ENCODE data around the gene ARMH3. TPM values are rescaled to one million over a fixed set of nuclear protein-coding genes. Genes with fewer than 3 reads are reported as not detected.
A peak's percentile ranks its signal among the peaks of the same experiment; 100 is the strongest.

The ARMH3 gene
- total RNA-seq, 3 donors from 2014 or later, result 16.6 to 21.7 (median 21.5) TPM

DNA sequence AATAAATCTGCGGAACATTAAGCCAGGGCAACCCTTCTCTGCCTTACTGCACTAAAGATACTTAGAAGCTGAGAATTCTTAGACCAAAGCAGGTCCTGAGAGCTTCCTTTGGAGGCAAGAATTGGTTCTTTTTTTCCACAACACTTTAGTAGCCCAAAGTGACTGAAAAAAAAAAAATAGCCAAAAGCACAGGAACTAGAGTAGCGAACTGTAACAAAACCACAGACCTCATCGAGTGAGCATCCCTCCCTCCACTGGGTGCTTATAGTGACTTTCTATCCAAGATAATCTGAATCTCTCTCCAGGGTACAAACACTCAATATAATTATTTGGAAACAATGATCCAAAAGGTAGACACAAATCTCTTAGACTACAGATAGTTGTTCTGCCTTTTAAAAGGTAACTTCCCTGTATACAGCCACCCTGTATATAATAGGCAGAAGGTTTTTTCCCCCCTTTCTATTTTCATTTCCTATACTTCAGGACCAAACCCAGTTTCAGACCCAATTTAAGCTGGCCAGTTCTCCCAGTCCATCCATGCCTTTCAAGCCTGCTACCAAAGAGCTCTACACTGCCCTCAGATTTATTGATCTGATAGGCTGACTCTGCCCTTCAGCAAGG is 180.8 kb downstream of the ARMH3 start:
- H3K27me3 Mint-ChIP-seq (ENCODE audit: low read depth), result no peaks in the 10 kb centered on the region
- H3K4me3 Mint-ChIP-seq, result no peak overlapping the region
- peaks cover 14% of the 10 kb centered on the region for H3K4me1 Mint-ChIP-seq (ENCODE audit: low read depth)
- peaks cover 16% of the 10 kb centered on the region for H3K36me3 Mint-ChIP-seq (ENCODE audit: insufficient read depth)
- DNase-seq (no peak), ATAC-seq (no peak)
- H3K9me3 Mint-ChIP-seq, result no peaks in the 10 kb centered on the region

DNA sequence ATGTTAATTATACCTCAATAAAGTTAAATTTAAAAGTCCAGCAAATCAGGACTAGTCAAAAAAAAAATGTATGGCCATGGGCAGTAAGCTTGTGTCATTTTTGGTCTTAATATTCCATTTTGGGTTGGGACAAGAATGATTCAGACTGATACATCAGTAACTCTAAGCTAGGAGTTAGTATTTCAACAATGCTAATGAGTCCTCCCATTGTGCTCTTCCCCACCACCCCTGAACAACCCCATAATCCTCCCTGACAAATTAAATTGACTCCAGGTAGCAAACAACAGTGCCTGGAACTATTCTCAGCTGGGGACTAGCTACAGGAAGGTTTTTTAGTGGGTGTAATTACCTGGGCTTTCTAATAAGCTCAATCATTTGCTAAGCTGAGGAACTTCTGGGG is 181.7 kb downstream of the ARMH3 start:
- Mint-ChIP-seq H3K9me3 (no peaks in the 10 kb centered on the region), H3K27me3 (ENCODE audit: low read depth) (no peaks in the 10 kb centered on the region), H3K4me3 (no peak overlapping the region), H3K4me1 (ENCODE audit: low read depth) (peaks cover 14% of the 10 kb centered on the region), H3K36me3 (ENCODE audit: insufficient read depth) (peaks cover 17% of the 10 kb centered on the region)
- DNase-seq, result no peak
- ATAC-seq, result no peak

DNA sequence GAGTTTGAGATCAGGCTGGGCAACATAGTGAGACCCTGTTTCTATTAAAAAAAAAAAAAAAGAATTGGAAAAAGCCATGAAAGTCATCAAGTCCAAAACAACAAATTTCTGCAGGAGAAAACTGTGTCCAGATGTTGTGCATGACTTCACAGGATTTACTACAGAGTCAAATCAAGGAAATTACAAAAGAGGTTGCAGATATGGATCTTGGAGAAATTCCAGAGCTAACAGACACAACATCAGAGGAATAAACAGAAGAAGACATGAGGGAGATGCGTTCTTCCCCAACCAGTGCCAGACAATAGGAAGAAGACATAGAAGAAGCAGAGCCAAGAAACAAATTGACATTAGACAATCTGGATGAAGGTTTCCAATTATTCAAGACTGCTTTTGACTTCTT is 188.0 kb downstream of the ARMH3 start:
- Mint-ChIP-seq H3K4me1 (ENCODE audit: low read depth) (no peaks in the 10 kb centered on the region), H3K36me3 (ENCODE audit: insufficient read depth) (peaks cover 14% of the 10 kb centered on the region), H3K9me3 (no peaks in the 10 kb centered on the region), H3K4me3 (no peak overlapping the region), H3K27me3 (ENCODE audit: low read depth) (no peaks in the 10 kb centered on the region)
- ATAC-seq, result no peak
- no peak for DNase-seq

DNA sequence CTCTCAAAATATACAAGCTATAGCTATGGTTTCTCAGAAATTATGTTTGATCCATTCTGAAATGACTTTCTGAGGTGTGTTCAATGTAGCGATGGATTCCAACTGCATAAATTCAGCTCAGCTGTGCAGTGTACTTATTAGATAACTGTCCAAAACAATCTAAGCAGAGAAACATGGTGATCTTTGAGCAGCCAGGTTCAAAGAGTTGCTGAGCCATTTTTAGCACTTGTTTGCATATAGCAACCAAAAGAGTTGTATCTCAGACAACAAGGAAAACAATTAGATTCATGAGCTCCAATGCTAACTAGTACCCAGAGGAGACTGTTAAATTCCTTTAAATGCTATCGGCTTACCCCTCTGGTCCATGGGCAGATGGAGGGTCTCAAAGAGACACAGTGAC is 196.4 kb downstream of the ARMH3 start:
- Mint-ChIP-seq H3K4me3 (no peak overlapping the region), H3K9me3 (peaks cover 11% of the 10 kb centered on the region), H3K4me1 (ENCODE audit: low read depth) (peaks cover 9% of the 10 kb centered on the region), H3K36me3 (ENCODE audit: insufficient read depth) (peaks cover 30% of the 10 kb centered on the region), H3K27me3 (ENCODE audit: low read depth) (no peaks in the 10 kb centered on the region)
- ATAC-seq (no peak), DNase-seq (no peak)

DNA sequence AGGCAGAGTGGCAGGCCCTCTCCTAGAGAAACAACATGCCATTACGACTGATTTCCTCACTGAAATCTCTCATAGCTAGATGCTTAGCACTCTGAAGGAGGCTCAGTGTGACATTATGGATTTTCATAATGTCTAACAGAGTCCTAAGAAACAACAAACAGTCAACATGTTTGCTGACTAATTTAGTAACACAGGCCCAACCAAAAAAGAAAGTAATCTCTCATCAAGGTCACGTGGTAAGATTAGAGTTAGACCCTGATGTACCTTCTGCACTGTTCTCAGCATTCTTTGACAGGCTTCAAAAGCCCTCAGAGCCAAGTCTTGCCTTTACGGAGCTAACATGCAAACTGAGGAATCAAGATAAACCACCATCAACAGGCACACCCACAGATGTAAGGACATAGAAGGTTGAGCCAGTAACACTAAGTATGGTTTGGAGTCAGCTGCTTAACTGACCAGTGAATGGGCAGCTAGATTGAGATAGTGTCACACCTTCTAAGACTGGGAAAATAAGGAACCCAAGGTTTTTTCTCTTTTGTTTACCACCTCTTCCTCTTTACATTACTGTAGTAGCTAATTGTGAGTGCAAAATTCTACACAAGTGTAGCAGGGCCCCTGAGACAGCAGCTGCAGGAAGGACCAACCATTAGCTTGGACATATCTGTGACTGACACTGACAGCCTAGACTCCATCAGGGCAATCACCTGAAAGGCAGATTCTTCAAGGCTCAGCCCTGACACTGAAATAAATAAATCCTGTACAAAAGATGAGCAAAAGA is 197.1 kb downstream of the ARMH3 start:
- Mint-ChIP-seq H3K4me1 (ENCODE audit: low read depth) (peaks cover 9% of the 10 kb centered on the region), H3K27me3 (ENCODE audit: low read depth) (no peaks in the 10 kb centered on the region), H3K36me3 (ENCODE audit: insufficient read depth) (peaks cover 28% of the 10 kb centered on the region), H3K9me3 (peaks cover 11% of the 10 kb centered on the region), H3K4me3 (no peak overlapping the region)
- no peak for DNase-seq
- ATAC-seq, result peak in 1 of 2 donors; percentile 28

DNA sequence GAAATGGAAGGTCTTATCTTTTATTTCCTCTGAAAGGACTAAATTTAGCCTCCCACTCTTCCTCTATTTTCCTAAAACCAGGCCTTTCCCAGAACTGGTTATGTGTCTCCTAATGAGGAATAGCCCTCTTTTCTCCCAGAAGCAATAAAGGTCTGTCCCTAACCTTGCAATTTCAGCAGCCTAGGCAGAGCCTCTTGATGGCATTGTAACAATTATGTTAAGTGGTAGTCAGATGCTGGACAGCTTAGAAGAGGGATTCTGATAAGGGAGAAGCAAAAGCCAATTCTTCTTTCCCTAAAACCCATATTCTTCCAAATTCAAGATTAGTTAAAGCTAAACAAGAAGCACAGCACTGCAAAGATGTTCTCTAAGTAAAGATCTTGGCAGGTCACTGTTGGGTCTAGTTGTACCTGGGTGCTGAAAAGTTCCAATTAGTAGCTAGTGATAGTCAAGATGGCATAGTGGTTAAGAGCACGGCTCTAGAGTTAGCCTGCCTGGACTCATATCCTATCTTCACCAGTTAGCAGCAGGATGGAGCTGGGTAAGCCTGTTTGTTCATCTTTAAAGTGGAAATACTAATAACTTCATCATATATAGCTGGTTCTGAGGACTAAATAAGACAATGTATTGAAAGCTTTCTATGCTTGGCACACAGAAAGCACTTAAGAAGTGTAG is 198.0 kb downstream of the ARMH3 start:
- DNase-seq (no peak), ATAC-seq (no peak)
- peaks cover 9% of the 10 kb centered on the region for H3K4me1 Mint-ChIP-seq (ENCODE audit: low read depth)
- H3K27me3 Mint-ChIP-seq (ENCODE audit: low read depth), result no peaks in the 10 kb centered on the region
- peaks cover 11% of the 10 kb centered on the region for H3K9me3 Mint-ChIP-seq
- peaks cover 28% of the 10 kb centered on the region for H3K36me3 Mint-ChIP-seq (ENCODE audit: insufficient read depth)
- no peak overlapping the region for H3K4me3 Mint-ChIP-seq

DNA sequence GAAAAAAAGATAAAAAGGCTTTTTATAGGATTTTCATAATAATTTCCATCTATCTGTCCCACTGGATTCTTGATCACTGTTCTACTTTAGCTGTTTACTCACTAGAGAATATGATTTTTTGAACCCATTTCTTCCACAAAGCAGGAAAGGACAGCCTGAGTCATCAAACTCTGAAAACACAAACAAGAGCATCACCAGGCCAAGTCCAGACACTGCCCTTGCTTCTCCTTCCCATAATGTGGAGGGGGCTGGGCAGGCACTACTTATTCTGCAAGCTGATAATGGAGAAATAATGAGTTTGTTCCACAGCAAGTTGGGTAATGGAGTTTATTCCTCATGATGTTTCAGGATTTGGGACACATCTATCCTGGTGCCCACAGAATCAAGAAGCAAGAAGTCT is 199.3 kb downstream of the ARMH3 start:
- H3K9me3 Mint-ChIP-seq, result peaks cover 11% of the 10 kb centered on the region
- ATAC-seq, result no peak
- peaks cover 9% of the 10 kb centered on the region for H3K4me1 Mint-ChIP-seq (ENCODE audit: low read depth)

DNA sequence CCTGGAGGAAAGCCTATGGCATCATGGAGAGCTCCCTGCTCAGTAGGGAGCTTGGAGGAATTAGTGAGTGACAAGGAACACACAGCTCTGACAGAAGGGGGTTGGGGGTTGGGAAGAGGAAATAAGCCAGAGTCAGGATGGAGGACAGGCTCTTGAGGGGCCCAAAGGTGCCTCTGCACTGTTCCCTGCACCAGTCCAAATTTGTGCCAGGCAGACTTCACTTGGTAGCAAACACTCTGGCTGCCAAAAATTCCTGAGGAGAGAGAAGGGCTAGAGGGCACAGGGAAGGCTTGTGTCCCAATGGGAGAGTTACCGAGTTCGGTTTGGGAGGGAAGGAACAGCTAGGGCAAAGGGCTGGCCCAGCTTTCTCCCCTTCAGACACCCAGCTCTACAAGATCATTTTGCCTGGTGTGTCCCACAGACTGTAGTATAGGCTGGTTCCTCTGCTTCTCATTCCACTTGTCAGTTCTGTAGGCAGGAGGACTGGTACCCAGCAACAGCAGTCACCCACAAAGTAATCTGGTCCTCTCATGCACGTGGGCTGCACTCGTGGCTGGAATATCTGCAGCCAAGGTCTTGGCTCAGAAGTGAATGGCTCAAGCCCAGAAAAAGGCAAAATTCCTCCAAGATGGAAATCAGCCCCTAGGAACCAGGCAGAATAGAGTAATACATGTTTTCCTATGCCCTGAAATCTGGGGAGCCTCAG is 204.4 kb downstream of the ARMH3 start:
- Mint-ChIP-seq H3K4me1 (ENCODE audit: low read depth) (no peaks in the 10 kb centered on the region), H3K36me3 (ENCODE audit: insufficient read depth) (peaks cover 27% of the 10 kb centered on the region), H3K27me3 (ENCODE audit: low read depth) (no peaks in the 10 kb centered on the region), H3K9me3 (no peaks in the 10 kb centered on the region), H3K4me3 (no peak overlapping the region)
- ATAC-seq (no peak), DNase-seq (no peak)

More for the DNA sequence above, 199.3 kb downstream of the ARMH3 start:
- DNase-seq, result no peak
- H3K27me3 Mint-ChIP-seq (ENCODE audit: low read depth), result no peaks in the 10 kb centered on the region
- no peak overlapping the region for H3K4me3 Mint-ChIP-seq
- peaks cover 26% of the 10 kb centered on the region for H3K36me3 Mint-ChIP-seq (ENCODE audit: insufficient read depth)

DNA sequence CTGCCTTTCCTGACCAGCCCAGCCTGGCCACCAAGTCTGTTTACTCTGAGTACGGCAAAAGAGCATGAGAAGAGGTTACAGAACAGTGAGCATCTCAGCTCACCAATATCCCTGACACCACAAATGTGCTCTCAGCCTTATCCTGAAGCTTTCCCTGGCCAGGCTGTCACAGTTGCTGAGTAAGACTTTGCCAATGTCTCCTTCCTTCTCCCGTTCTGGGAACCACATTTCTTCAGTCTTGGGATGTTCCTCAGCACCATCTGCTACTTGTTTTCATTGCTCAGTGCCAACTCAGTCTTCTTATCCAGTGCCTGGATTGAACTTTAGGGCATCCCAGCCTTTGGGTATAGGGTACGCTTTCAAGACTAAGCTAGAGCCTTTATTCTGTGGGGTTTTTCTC is 205.2 kb downstream of the ARMH3 start:
- ATAC-seq (no peak), DNase-seq (no peak)
- H3K4me1 Mint-ChIP-seq (ENCODE audit: low read depth), result no peaks in the 10 kb centered on the region
- no peaks in the 10 kb centered on the region for H3K9me3 Mint-ChIP-seq
- H3K36me3 Mint-ChIP-seq (ENCODE audit: insufficient read depth), result peaks cover 33% of the 10 kb centered on the region
- H3K4me3 Mint-ChIP-seq, result no peak overlapping the region
- no peaks in the 10 kb centered on the region for H3K27me3 Mint-ChIP-seq (ENCODE audit: low read depth)

DNA sequence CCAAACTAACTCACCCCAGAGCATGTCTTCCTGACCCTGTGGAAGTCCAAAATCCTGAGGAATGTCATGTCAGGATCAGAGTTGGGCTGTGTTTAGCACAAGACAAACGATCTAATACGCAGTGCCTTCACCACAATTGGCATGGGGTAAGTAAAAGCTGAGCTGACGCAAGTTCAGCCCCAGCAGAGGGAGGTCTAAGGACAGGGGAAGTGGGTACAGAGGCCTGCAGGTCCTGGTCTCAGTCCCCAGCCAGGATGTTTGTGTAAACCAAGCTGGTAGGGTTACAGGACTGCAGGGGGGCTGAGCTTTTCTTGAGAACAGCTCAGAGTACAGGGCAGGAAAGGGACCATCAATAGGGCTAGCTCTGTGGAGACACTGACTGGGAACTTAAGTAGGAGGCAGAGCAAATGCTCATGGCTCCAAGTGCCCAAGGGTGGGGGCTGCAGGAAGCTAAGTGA is 207.1 kb downstream of the ARMH3 start:
- no peaks in the 10 kb centered on the region for H3K9me3 Mint-ChIP-seq
- no peaks in the 10 kb centered on the region for H3K27me3 Mint-ChIP-seq (ENCODE audit: low read depth)
- DNase-seq (no peak), ATAC-seq (no peak)
- peaks cover 33% of the 10 kb centered on the region for H3K36me3 Mint-ChIP-seq (ENCODE audit: insufficient read depth)
- no peak overlapping the region for H3K4me3 Mint-ChIP-seq
- peaks cover 11% of the 10 kb centered on the region for H3K4me1 Mint-ChIP-seq (ENCODE audit: low read depth)

DNA sequence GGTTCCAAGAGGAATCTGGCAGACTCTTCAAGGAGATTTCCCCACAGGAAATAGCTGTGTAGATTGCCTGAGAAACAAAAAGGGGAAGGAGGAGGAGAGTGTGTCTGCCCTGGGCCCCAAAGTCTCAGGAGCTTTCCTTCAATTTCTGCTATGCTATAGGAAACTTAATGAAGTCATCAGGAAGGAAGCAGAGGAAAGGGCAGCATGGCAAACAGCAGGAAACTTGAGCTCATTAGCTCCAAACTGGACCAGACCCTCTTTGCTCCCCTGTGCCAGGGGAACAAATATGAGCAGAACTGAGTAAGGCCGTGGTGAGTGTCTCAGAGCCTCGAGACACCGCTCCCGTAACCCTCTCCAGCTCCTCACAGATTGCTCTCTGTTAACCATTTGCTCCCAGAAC is 207.6 kb downstream of the ARMH3 start:
- Mint-ChIP-seq H3K4me1 (ENCODE audit: low read depth) (peaks cover 11% of the 10 kb centered on the region), H3K4me3 (no peak overlapping the region), H3K9me3 (no peaks in the 10 kb centered on the region), H3K36me3 (ENCODE audit: insufficient read depth) (peaks cover 33% of the 10 kb centered on the region), H3K27me3 (ENCODE audit: low read depth) (no peaks in the 10 kb centered on the region)
- DNase-seq (no peak), ATAC-seq (no peak)

DNA sequence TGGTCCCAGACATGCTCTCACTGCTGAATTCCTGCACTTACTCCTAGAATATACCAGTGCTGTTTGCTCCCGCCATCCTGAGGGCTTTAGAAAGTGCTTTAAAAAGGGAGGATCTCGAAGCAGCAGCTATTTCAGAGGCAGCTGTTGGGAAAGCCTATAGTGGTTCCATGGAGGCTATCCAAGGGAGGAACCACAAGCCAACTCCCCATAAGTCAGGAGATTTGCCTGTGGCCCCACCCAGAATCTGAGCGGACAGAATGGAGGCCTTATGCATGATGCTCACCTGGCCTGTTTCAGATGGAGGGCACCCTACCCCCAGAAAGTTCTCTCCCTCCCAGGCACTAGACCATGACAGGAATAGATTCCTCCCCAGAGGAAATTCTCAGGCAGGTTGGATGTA is 210.1 kb downstream of the ARMH3 start:
- Mint-ChIP-seq H3K9me3 (no peaks in the 10 kb centered on the region), H3K27me3 (ENCODE audit: low read depth) (no peaks in the 10 kb centered on the region), H3K4me1 (ENCODE audit: low read depth) (peaks cover 31% of the 10 kb centered on the region), H3K36me3 (ENCODE audit: insufficient read depth) (peaks cover 27% of the 10 kb centered on the region), H3K4me3 (no peak overlapping the region)
- no peak for DNase-seq
- ATAC-seq, result no peak

DNA sequence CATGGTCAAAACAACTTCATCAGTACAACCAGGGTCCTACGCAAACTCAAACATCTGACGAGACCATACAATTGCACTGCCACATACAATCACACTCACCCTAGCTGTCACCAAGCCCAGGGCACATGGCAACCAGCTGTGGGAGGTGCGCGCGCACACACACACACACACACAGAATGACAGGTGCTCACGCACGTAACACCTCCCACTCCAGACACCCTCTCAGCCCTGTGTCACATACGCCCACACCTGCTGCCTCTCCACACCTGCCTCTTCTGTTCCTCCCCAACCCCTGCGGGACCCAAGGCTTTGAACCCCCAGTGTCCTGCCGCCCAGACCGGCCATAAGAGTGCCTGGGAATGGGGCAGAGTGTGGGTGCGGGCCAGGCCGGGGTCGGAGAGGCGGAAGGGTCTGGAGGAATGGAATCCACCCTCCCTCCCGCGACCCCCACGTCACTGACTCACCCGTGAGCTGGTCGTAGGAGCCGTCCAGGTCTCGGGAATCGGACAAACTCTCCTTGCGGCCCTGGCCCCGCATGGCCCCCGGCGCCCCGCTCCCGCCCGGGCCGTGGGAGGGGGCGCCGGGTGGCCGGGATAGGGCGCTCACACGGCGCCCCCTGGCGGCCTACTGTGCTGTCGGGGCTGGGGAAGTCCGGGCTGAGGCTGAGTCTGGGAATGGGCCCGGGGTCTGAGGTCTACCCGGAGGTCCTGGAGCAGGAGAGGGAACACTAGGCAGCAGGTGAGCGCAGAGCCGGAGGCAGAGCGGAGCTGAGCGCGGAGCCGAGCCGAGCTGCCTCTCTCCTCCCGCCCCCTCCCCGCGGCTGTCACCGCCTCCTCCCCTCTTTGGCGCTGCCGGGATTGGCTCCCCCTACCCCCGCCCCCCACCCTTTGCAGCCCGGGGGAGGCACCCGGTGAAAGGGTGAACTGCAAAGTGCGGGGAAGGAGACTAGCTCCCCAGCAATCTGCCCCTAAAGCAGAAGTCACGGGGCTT is 212.6 kb downstream of the ARMH3 start, which contains the start of gene KCNIP2:
Gene KCNIP2, minus strand, starts transcription at position 769 of the 990 bp plus-strand sequence. Its CDS starts 232 bp downstream, at position 537.
- H3K36me3 Mint-ChIP-seq (ENCODE audit: insufficient read depth), result peaks cover 13% of the 10 kb centered on the region
- H3K27me3 Mint-ChIP-seq (ENCODE audit: low read depth), result no peaks in the 10 kb centered on the region
- H3K4me3 Mint-ChIP-seq, result peak within 1 kb of the TSS; percentile 67
- no peaks in the 10 kb centered on the region for H3K9me3 Mint-ChIP-seq
- H3K4me1 Mint-ChIP-seq (ENCODE audit: low read depth), result peaks cover 49% of the 10 kb centered on the region
- ATAC-seq (peak; percentile 59 to 68), DNase-seq (peak; percentile 67)

All from activated T-cell treated with anti-CD3 and anti-CD28 coated beads, Interleukin-2, amount 50 U/mL, for 4 hours (primary cell).